Stimulated activated CD4-positive, alpha-beta T cell treated with anti-CD3 and anti-CD28 coated beads, TNF-alpha, amount 100 ng/mL, for 4 hours (primary cell): ENCODE data around the gene COL11A2.

ENCODE experiments used
- DNase-seq, 3 experiments: peaks; one replicate each; pipeline ENCODE4 v3.0.0-alpha.2; 2020; ENCODE audit warnings: low read depth in 3 of 3

Gene COL11A2

DNA sequence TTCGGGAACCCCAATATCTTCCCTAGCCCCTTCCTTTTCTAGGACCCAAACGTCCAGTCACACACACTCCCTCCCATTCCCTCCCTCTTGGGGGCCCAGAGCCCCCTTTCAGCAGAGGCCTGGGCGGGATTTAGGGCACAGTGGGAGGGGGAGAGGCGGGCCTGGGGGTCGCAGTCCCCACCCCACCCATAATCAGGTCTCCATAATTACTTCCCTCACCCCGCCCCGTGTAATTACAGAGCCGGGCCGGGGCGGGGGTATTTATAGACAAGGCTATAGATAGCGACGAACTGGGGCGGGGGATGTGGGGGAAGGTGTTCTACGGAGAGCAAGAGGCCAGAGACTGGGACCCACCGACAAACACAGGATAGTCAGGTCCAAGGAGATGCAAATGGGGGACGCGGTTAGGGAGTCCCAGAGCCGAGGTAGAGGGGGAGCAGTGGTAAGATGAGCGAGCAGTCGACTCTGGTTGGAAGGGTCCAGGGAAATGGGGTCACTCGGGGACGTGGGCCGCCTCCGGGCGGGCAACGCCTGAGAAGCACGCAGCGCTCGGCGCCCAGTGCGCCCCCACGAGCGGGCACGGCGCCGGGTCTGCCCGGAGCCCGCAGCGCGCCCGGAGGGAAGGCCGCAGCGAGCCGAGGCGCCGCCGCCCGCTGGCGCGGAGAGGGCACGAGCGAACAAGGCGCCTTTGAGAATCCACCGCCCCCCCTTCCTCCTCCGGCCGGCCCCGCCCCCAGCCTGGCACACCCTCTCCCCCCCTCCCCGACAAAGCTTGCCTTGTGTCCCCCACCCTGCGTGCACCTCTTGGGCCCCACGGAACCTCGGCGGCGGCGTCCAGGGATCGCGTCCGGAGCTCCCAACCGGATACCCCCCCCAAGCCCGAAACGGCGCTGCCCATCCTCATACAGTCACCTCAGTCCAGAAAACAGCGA lies 670 bp upstream of the COL11A2 start:
- no peak for DNase-seq

DNA sequence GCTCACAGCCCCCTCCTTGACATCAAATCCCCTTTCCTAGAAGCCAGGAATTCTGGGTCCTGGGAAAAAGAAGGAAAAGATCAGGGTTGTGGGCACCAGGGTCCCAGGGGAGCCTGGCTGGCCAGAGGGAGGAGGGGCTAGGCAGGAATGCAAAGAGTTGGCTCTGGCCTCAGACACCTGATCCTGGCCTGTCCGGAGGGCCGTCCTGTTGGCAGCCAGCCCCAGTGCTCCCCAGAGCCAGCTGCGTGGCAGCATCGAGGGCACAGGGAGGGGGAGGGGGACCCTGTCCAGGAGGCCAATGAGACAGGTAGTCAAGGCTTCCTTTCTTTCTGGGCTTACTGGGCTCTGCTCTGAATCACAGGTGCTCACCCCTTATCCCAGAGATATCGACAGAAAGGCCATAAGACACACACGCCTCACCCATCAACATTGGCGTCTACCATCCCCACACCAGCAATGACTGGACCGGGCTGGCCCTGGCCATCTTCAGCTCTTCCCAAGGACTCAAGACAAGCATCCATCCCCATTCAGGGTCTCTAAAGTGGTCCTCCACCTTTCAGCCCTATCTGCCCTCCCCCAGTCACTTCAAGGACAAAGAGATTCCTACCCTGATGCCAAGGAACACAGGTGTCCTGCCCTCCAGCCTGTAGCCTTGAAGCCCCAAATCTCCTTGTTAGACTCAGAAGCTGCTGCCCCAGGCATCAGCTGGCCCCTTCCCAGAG lies 723 bp downstream of the COL11A2 start:
- DNase-seq = no peak

DNA sequence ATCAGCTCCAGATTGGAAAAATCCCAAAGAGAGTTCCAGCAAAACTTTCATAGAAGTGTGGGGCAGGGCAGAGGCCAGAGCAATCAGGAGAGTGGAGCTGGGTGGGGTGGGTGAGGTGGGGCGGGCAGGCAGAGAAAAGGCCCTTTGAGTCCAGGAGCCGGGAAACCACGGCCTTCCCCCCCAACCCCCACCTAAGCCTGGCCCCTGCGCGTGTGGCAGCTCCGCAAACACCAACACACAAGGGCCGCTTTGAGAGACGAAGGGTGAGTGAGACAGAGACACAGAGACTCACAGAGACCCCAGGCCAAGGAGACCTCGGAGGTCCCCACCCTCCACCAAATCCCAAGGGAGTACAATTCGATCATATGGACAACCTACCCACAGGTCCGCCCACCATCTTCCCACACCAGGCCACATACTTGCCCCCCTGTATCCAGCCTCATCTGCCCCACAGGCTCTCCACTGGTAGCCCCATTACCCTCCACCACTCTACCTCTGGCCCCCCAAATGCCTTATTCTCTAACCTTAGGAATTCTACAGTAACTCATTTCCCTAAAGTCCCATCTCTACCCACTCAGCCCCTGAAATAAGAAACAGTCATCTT lies 1.7 kb downstream of the COL11A2 start:
- no peak for DNase-seq

DNA sequence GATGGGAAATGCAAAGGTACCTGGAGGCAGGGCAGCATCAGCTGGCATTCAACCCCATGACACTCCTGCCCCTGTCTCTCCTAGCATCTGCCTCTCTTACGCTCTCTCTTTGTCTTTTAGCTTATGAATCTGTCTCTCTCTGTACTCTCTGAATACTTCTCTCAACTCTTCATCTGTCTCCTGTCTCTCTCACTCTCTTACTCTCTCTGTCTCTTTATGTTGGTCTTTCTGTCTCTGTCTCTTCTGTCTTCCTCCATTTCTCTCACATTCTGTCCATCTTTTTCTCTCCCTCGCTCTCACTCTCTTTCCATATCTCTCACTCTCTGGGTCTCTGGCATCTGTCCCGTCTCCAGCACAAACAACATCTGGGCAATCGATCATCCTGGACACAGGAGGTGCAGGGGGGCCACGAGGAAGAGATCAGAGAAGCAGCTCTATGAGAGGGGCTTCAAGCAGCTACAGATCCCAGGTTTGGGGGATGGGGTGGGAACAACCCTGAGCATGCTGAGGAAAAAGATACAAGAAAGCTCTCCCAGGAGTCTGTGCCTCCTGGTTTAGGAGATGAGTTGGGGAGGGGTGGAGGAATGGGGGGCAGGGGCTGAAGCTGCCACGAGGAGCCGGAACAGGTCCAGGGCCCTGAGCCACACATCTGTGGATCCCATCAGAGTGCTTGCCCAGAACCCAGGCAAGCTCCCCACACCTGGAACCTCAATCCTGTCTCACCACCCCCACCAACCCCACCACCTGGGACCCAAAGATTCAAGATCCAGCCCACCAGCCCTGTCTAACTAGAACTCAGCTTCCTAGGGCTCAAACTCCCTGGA lies 2.4 kb downstream of the COL11A2 start:
- DNase-seq = no peak

DNA sequence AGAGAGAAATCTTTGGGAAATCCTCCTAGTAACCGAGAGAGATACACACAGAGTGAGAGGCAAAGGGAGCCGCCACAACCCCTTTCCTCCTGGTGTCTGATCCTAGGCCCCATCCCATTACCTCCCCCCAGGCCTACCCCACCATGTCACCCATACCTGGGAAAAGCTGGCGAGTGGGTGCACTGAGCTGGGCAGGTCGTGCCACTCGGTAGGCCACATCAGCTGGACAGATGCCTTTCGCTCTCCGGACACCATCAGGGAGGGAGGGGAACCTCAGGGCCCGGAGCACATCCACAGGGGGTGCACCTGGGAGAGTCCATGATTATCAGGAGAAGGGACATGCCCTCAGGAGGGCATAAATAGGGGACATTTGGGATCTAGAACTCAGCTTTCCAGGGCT lies 3.1 kb downstream of the COL11A2 start:
- no peak for DNase-seq

DNA sequence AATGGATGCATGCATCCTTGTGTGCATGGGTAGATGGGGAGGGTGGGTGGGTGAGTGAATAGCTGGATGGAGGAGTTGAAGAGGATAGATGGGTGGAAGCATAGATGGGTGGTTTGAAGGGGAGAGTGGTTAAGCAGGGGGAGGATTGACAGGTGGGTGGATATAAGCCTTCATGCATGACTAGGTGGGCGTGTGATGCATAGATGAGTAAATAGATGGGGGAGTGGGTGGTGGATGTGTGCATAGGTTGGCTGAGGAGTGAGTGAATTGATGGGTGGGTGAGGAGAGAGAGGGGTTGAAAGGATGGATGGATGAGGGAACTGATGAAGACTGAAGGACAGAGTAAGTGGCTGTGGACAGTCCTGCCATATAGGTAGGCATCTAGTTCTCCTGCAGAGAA lies 4.5 kb downstream of the COL11A2 start:
- DNase-seq = no peak

DNA sequence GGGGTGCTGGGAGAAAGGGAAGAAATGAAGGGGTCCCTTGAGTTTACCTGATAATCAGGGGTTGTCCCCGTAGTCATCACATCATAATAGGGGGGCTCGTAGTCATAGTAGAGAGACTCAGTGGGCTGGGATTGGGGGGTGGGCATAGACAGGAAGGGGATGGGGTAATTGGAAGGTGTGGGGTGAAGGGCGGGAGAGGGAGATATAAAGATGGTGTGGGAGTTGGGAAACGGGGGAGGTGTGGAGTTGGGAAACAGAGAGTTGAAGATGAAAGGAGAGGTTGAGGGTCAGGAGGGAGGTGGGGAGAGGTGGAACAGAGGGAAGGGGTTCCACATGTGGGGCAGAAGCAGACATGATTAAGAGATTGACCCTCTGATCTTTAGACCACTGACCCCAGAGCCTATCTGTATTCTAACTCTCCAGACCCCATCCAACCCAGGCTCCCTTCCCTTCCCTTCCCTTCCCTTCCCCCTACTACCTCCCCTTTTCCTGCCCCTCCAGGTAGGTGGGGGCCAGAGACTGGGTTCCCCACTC lies 6.5 kb downstream of the COL11A2 start:
- DNase-seq = no peak

DNA sequence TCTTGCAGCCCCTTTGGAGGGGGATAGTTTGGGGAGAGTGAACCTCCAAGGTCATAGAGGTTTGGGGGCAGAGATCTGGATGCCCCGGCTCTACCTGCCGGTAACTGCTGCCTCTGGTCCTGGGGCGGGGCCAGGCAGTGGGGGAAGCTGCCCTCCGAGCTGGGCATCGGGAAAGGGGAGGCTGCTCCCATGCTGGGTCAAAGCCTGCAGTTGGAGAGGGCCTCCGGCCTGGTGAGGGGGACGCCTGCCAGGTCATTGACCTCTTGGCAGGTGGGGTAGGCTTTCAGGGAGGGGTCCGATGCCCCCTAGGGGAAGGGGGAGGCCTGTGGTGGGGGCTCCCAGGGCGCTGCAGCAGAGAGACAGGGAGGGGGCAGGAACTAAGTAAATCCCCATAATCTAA lies 7.1 kb downstream of the COL11A2 start:
- DNase-seq = no peak

DNA sequence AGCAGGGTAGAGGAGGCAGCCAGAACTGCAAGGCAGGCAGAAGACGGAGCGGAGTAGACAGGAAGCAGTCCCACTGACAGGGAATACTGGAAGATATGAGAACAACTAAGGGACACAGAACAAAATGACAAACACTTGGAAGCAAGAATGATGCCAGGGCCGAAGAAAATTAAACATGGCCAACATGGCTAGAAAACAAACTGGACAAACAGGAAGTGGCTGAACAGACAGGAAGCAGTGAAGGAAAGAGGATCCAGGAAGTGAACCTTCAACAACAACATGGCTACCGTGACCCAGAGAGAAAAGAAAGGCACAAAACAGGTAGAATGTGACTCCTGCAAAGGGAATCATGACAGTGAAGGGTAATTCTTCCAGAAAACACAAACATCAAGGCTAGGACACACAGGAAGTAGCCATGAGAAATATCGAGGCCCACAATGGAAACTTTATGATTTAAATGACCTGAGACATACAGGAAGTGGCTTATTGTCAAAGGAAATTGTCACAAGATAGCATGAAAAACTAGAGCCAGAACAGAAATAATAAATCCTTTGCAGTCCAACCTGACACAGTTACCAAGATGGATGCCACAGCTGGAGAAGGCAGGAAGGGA lies 9.1 kb downstream of the COL11A2 start:
- DNase-seq = no peak

DNA sequence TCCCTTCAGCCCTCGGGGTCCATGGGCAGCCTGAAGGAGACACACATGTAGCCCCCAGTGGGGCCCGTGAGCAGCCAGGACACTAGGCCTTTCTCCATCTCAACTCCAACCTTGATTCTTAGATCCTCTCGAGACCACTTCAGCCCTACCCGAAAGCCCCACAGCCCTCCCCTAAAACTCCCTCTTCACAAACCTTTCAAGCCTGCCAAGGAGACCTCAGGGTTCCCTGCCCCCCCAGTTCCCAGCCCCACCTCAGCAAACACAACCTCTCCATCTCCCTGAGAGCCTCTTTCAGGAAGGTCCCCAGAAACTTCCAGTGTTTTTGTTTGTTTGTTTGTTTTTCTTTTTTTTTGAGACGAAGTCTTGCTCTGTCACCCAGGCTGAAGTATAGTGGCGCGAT lies 11.1 kb downstream of the COL11A2 start:
- DNase-seq = no peak

DNA sequence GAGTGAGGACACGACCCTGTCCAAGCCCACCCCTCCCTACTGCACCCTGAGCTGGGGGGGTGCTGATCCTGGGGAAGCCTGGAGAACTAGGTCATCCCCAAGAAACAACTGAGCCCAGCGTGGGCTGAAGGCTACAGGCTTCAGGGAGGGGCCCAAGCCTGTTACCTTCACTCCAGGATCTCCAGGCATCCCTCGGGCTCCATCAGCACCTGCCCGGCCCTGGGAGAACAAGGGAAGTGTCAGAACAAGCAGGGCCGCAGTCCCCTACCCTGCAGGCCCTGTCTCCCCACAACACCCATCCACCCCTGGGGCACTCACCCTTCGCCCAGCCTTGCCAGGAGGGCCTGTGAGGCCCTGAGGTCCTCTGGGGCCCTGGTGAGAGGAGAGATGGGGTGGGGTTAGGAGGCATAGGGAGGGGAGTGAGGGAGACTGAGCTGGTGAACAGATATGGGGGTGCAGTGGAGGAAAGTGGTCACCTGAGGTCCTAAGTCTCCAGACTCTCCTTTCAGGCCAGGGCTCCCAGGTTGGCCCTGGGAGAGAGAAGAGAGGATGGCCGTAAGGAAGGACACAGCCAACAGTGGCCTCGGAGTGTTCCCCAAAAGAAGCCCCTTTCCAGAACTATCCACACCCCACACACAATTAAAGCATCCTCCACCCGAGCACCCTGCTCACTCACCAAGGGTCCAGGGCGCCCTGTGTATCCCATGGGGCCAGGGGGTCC lies 13.4 kb downstream of the COL11A2 start:
- DNase-seq = no peak

DNA sequence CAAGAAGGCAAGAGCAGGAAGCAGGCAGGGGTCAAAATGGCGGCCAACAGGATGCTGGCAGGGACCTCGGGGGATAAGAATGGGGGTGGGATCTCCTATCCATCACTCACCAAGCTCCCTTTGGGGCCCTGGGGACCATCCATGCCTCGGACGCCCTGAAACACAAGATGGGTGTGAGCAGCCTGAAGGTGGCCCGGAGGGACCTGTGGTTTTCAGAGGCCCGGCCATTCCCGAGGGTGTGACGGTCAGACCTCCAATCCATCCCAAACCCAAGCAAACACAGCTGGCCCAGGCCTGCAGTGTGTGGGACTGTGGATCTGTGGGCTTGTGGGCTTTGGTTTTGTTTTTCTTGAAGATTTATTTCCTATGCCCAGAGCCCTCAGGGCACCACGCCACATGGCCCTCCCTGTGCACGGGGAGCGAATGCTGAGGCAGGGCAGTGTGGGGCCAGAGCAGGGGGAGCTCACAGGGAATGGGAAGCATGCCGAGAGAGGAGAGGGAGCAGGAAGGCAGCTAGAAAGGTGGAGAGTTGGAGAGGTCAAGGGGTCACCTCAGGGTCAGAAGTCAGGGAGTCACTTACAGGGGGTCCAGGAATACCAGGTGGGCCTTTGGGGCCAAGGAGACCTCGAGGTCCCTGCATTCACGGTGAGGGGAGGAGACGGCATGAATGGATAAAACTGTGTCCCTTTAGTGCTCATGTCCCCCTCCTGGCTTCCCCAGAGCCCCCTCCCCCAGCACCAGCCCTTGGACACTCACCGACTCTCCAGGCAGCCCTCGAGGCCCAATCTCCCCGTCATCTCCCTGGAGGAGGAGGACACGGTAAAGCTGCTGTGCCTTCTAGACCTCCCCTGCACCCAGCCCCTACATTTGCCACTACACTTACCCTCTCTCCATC lies 14.5 kb downstream of the COL11A2 start:
- no peak for DNase-seq

DNA sequence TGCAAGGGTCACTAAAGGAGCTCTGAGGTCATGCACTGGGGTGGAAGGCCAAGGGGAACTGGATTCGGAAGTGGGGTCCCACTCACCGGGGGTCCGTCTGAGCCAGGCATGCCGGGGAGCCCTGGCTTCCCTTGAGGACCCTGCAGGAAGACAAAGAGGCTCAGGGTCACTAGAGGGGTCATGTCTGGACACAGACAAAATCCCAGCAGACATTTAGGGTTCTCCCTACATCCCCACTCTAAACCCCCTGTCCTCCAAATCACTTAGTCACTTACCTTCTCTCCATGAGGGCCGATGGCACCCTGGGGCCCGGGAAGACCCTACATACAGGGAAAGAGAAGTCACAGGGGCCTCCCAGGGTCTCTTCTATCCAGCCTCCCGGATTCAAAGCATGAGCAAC lies 15.4 kb downstream of the COL11A2 start:
- no peak for DNase-seq

DNA sequence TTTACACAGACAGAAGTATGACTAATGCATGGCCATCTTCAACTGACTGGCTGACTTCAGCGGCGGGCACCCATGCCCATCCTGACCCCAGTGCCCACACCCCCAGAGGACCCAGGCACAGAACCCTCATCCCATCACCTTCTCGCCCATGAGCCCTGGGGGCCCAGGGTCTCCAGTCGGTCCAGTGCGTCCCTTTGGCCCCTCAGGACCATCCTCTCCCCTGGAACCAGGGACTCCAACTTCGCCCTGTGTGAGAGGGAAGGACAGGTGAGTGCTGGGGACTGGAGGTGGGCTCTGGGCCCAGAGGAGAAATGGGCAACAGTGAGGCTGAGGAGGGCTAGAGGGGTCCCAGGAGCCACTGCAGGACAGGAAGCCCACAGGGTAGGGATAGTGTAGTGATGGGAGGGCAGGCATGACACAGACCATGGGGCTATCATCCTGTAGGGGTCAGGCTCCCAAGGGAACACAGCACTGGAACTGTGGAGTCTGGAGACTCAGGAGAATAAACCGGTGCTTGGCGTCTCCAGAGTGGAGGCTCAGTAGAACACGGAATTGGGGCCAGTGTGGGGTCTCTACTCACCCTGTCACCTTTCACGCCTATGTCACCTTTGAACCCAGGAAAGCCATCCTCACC lies 16.7 kb downstream of the COL11A2 start:
- no peak for DNase-seq

DNA sequence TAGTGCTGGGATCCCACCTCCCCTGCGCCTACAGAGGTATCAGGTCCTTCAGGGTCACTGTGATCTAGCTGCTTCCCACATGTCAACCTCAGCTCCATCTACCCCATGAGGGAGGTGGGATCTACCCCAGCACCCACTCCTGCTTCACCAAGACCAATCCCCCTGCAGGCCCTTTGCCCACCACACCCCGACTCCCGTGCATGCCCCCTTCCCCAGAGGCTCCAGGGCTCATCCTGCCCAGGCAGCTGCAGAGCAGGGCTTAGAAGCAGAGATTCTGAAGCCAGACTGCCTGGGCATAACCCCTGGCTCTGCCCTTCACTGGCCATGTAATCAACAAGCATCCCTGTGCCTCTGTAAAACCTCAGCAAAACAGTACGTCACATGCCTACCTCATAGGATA lies 17.5 kb downstream of the COL11A2 start:
- DNase-seq = no peak

DNA sequence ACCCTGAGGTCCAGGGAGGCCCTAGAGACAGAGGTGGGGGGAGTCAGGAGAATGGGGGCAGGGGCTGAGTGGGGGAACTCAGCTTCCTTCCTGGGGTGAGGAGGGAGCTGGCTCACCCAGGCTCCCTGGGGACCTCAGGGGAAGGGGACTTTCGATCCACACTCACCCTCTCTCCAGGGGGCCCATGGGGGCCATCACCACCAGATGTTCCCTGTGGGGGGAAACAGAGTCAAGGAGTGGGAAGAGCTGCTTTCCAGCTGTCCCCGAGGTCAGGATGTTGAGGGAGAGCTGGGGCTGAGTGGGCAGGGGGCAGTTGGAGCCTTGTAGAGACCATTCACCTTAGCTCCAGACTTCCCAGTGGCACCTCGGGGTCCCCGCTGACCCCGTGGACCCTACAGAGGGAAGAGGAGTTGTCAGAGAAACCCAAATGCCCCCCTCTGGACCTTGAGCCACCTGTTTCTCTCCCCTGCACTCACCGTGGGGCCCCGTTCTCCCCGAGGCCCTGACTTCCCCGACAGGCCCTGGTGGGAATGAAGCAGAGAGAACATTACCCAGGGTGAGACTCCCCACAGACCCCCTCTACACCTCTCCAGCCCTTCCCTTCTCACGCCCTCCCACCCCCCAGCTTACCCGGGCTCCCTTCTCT lies 18.6 kb downstream of the COL11A2 start:
- no peak for DNase-seq

DNA sequence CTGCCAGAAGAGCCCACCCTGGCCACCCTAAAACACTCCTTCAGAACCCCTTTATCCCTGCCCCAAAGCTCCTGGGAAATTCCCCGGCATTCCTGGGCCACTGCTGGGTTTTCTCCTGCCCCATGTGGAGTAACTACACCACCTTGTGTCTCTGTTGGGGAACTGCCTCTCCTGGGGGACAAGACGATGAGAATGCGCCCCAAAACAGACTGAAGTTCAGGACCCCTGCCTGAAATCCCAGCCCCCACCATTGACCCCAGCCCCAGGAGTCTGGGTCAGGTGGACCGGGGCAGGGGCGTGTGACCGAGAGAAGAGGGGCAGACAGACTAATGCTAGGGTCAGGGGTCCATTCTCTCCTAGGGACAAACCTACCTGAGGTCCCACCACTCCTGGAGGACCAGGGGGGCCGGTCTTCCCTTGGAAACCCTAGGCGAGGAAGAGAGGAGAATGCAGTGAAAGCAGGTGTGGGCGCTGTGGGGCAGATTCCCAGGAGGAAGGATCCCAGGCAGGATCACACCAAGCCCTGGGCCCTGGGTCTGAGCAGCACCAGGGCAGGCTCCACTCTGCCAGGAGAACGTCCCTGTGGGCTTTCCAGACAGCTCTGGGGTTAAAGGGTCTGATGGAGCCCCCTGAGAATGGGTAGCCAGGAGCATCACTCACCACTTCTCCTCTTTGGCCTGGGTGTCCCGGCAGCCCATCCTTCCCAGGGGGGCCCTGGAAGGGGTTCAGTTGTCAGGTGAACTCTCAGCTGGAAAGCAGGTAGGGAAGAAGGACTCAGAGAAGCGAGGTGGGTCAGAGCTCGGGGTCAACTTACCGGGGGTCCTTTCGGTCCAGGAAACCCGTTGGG lies 19.4 kb downstream of the COL11A2 start:
- DNase-seq = no peak
